Fibroblast of lung (primary cell): Measurements from ENCODE around the gene SHISA9.

ENCODE experiments used
- CTCF ChIP-seq, 2 donors: IDR thresholded peaks in 1 of 2; conservative IDR thresholded peaks in 1 of 2; 1 replicate in 1 of 2; 2 replicates in 1 of 2; pipeline ENCODE4 v1.5.1; 2011 to 2012; ENCODE audit warnings: low read length in 2 of 2, control low read depth in 1 of 2, inconsistent platforms in 1 of 2, low read depth in 1 of 2, mild to moderate bottlenecking in 1 of 2
- EZH2 ChIP-seq: IDR thresholded peaks from 2 replicates; pipeline ENCODE4 v1.5.1; 2012; ENCODE audit warnings: low read length, control low read depth, mild to moderate bottlenecking; ENCODE audit errors: missing control alignments

GRCh38 chr16:13105427-13105826 lies 204.0 kb downstream of the SHISA9 start:
- TF ChIP-seq CTCF (conservative IDR thresholded peaks at IDR 0.05 in 1 of 2, IDR thresholded peaks at IDR 0.05 in 1 of 2; ENCODE audit: low read depth in 1 of 2, low read length in 2 of 2) (no peak), EZH2 (no peak)
